ENCODE results near the gene SYNPO2L. TPM values are rescaled to one million over a fixed set of nuclear protein-coding genes. Genes with fewer than 3 reads are reported as not detected.
A peak's percentile ranks its signal among the peaks of the same experiment; 100 is the strongest.

SYNPO2L gene
- total RNA-seq, 1 experiment from 2014 or later: not detected

- BruUV-seq (replicated peaks): no TSS peak
- ChIA-PET CTCF (interaction anchor here (0.5 to 16.0 kb wide), 32 partner anchors 9 to 1691 kb away, joined by 3 to 222 read pairs (median 4); partner anchors contain the start of gene PPP3CB), POLR2A (interaction anchor here (0.6 to 1.6 kb wide), 6 partner anchors 16 to 152 kb away, joined by 3 to 10 read pairs (median 3); no protein-coding TSS in a partner anchor)
- DNase-seq (ENCODE audit: unreplicated experiment): peak; percentile 75
- Mint-ChIP-seq H3K27me3 (ENCODE audit: insufficient read depth, unreplicated experiment) (no peaks in the 10 kb centered on the region), H3K36me3 (ENCODE audit: insufficient read depth, unreplicated experiment) (no peaks in the 10 kb centered on the region), H3K27ac (ENCODE audit: low read depth, unreplicated experiment) (no peak overlapping the region), H3K4me1 (ENCODE audit: insufficient read depth, unreplicated experiment) (peaks cover 7% of the 10 kb centered on the region), H3K4me3 (ENCODE audit: unreplicated experiment) (no peak overlapping the region), H3K9me3 (ENCODE audit: unreplicated experiment) (no peaks in the 10 kb centered on the region)
- intact Hi-C loops (cut with micrococcal nuclease): loop anchor here (1.0 to 5.0 kb wide), 3 partner anchors 115 to 380 kb away; partner anchors contain the start of gene ANXA7
- peak; percentile 85 for TF ChIP-seq CTCF (IDR thresholded peaks at IDR 0.05; ENCODE audit: unreplicated experiment)
These were observed 11.7 kb downstream of the SYNPO2L start for GRCh38 chr10:73644015-73644743.

- Mint-ChIP-seq H3K36me3 (ENCODE audit: insufficient read depth, unreplicated experiment) (no peaks in the 10 kb centered on the region), H3K4me1 (ENCODE audit: insufficient read depth, unreplicated experiment) (peaks cover 7% of the 10 kb centered on the region), H3K4me3 (ENCODE audit: unreplicated experiment) (no peak overlapping the region), H3K27ac (ENCODE audit: low read depth, unreplicated experiment) (no peak overlapping the region), H3K27me3 (ENCODE audit: insufficient read depth, unreplicated experiment) (no peaks in the 10 kb centered on the region), H3K9me3 (ENCODE audit: unreplicated experiment) (no peaks in the 10 kb centered on the region)
- CTCF ChIA-PET: interaction anchor here (0.6 to 16.0 kb wide), 30 partner anchors 8 to 1690 kb away, joined by 3 to 222 read pairs (median 4); partner anchors contain the start of gene PPP3CB
- DNase-seq (ENCODE audit: unreplicated experiment): no peak
- intact Hi-C loops (cut with micrococcal nuclease): loop anchor here (5.0 kb wide), 1 partner anchor 231 kb away; the partner anchor contains the start of gene ANXA7
- POLR2A ChIA-PET: interaction anchor here (0.7 to 1.6 kb wide), 4 partner anchors 15 to 135 kb away, joined by 3 to 10 read pairs (median 3); no protein-coding TSS in a partner anchor
- no peak for TF ChIP-seq CTCF (IDR thresholded peaks at IDR 0.05; ENCODE audit: unreplicated experiment)
- BruUV-seq (replicated peaks): no TSS peak
These were observed 12.5 kb downstream of the SYNPO2L start for GRCh38 chr10:73643362-73643761.

GRCh38 chr10:73641328-73642060 lies 14.3 kb downstream of the SYNPO2L start, which contains the start of gene MYOZ1:
Gene MYOZ1, minus strand, starts transcription at chr10:73641474. Its CDS starts 1,457 bp downstream, at chr10:73640017.
- no TSS peak for BruUV-seq (replicated peaks)
- no peaks in the 10 kb centered on the region for H3K27me3 Mint-ChIP-seq (ENCODE audit: insufficient read depth, unreplicated experiment)
- CTCF ChIA-PET: interaction anchor here (0.6 to 16.0 kb wide), 3 partner anchors 111 to 221 kb away, joined by 3 to 222 read pairs (median 5); no protein-coding TSS in a partner anchor
- DNase-seq (ENCODE audit: unreplicated experiment): no peak
- no peak within 1 kb of the TSS for H3K4me3 Mint-ChIP-seq (ENCODE audit: unreplicated experiment)
- no peaks in the 10 kb centered on the region for H3K36me3 Mint-ChIP-seq (ENCODE audit: insufficient read depth, unreplicated experiment)
- peaks cover 7% of the 10 kb centered on the region for H3K4me1 Mint-ChIP-seq (ENCODE audit: insufficient read depth, unreplicated experiment)
- no peak within 1 kb of the TSS for H3K27ac Mint-ChIP-seq (ENCODE audit: low read depth, unreplicated experiment)
- H3K9me3 Mint-ChIP-seq (ENCODE audit: unreplicated experiment): no peaks in the 10 kb centered on the region
- POLR2A ChIA-PET: no interaction called here
- intact Hi-C loops (cut with micrococcal nuclease): loop anchor here (5.0 kb wide), 1 partner anchor 229 kb away; the partner anchor contains the start of gene ANXA7
- TF ChIP-seq CTCF (IDR thresholded peaks at IDR 0.05; ENCODE audit: unreplicated experiment): no peak

GRCh38 chr10:73639286-73639685 lies 16.5 kb downstream of the SYNPO2L start:
- Mint-ChIP-seq H3K4me3 (ENCODE audit: unreplicated experiment) (no peak overlapping the region), H3K27ac (ENCODE audit: low read depth, unreplicated experiment) (no peak overlapping the region), H3K4me1 (ENCODE audit: insufficient read depth, unreplicated experiment) (peaks cover 7% of the 10 kb centered on the region), H3K36me3 (ENCODE audit: insufficient read depth, unreplicated experiment) (no peaks in the 10 kb centered on the region), H3K9me3 (ENCODE audit: unreplicated experiment) (no peaks in the 10 kb centered on the region), H3K27me3 (ENCODE audit: insufficient read depth, unreplicated experiment) (peaks cover 10% of the 10 kb centered on the region)
- POLR2A ChIA-PET: interaction anchor here (1.0 kb wide), 1 partner anchor 124 kb away, joined by 3 read pairs; no protein-coding TSS in a partner anchor
- no peak for DNase-seq (ENCODE audit: unreplicated experiment)
- no TSS peak for BruUV-seq (replicated peaks)
- intact Hi-C loops (cut with micrococcal nuclease): no loop called here
- CTCF ChIA-PET: interaction anchor here (16.0 kb wide), 1 partner anchor 109 kb away, joined by 222 read pairs; no protein-coding TSS in a partner anchor
- TF ChIP-seq CTCF (IDR thresholded peaks at IDR 0.05; ENCODE audit: unreplicated experiment): no peak

Measured in MCF 10A (cell line).